ENCODE measurements around the gene JKAMP. TPM values are rescaled to one million over a fixed set of nuclear protein-coding genes. Genes with fewer than 3 reads are reported as not detected.

The JKAMP gene
- total RNA-seq, 1 donor from 2014 or later, result 39.5 TPM

DNA sequence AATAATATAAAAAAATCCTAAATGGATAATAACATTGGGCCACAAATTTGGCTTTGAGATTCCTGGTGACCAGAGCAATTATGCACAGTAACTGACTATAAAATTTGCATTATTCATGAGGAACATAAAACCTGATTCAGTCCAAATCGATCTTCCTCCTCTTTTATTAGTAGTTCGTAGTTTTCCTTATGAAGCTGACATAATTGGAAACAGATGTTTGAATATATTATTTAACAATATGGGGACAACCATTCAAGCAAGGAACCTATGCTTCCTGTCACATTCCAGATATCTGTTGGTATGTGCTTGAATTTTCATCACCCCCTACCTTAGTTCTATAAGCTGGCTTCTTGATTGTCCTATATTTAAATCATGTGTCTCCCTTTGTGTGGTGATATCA, 57.4 kb downstream of the JKAMP start:
- H3K4me3 Mint-ChIP-seq, result no peak overlapping the region
- no peaks in the 10 kb centered on the region for H3K9me3 Mint-ChIP-seq
- H3K36me3 Mint-ChIP-seq, result no peaks in the 10 kb centered on the region
- TF ChIP-seq, protein P1, sequence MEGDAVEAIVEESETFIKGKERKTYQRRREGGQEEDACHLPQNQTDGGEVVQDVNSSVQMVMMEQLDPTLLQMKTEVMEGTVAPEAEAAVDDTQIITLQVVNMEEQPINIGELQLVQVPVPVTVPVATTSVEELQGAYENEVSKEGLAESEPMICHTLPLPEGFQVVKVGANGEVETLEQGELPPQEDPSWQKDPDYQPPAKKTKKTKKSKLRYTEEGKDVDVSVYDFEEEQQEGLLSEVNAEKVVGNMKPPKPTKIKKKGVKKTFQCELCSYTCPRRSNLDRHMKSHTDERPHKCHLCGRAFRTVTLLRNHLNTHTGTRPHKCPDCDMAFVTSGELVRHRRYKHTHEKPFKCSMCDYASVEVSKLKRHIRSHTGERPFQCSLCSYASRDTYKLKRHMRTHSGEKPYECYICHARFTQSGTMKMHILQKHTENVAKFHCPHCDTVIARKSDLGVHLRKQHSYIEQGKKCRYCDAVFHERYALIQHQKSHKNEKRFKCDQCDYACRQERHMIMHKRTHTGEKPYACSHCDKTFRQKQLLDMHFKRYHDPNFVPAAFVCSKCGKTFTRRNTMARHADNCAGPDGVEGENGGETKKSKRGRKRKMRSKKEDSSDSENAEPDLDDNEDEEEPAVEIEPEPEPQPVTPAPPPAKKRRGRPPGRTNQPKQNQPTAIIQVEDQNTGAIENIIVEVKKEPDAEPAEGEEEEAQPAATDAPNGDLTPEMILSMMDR (conservative IDR thresholded peaks at IDR 0.05), result no peak
- no peaks in the 10 kb centered on the region for H3K4me1 Mint-ChIP-seq (ENCODE audit: unreplicated experiment)
- no peak for DNase-seq (ENCODE audit: extremely low spot score, unreplicated experiment)
- no peak overlapping the region for H3K27ac Mint-ChIP-seq
- H3K27me3 Mint-ChIP-seq, result no peaks in the 10 kb centered on the region

GRCh38 chr14:59543873-59544272, 59.6 kb downstream of the JKAMP start:
- Mint-ChIP-seq H3K27me3 (no peaks in the 10 kb centered on the region), H3K27ac (no peak overlapping the region), H3K4me1 (ENCODE audit: unreplicated experiment) (no peaks in the 10 kb centered on the region), H3K9me3 (peaks cover 2% of the 10 kb centered on the region), H3K4me3 (no peak overlapping the region), H3K36me3 (no peaks in the 10 kb centered on the region)
- TF ChIP-seq, protein P1 (conservative IDR thresholded peaks at IDR 0.05), result no peak
- DNase-seq (ENCODE audit: extremely low spot score, unreplicated experiment), result no peak

DNA sequence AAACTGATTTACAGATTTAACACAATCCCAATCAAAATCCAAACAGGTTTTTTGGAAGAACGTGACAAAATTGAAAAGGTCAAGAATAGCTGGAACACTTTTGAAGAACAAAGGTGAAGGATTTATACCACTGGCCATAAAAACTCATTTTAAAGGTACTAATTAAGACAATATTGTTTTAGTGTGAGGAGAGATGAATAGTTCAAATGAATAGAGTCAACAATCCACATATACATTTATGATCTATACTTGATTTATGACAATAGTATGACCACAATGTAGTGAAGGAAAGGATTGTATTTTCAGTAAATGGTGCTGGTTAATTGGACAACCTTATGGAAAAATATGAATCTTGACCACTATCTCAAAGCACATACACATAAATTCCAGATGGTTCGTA, 63.0 kb downstream of the JKAMP start:
- TF ChIP-seq, protein P1 (conservative IDR thresholded peaks at IDR 0.05), result no peak
- no peaks in the 10 kb centered on the region for H3K4me1 Mint-ChIP-seq (ENCODE audit: unreplicated experiment)
- H3K4me3 Mint-ChIP-seq, result no peak overlapping the region
- no peak overlapping the region for H3K27ac Mint-ChIP-seq
- no peaks in the 10 kb centered on the region for H3K27me3 Mint-ChIP-seq
- no peak for DNase-seq (ENCODE audit: extremely low spot score, unreplicated experiment)
- peaks cover 4% of the 10 kb centered on the region for H3K9me3 Mint-ChIP-seq
- no peaks in the 10 kb centered on the region for H3K36me3 Mint-ChIP-seq

Other genes starting within 250 kb of the JKAMP start
- 0.83 and 2.7 TPM in 2 replicates for gene GPR135, start 19.1 kb upstream of the JKAMP start, total RNA-seq (ENCODE audit: low replicate concordance)
- 15.3 and 18.2 TPM in 2 replicates for gene L3HYPDH, start 109 bp upstream of the JKAMP start, total RNA-seq (ENCODE audit: low replicate concordance)
- 0.39 TPM in 1 of 2 replicates, not detected in the other for gene CCDC175, start 92.3 kb downstream of the JKAMP start, total RNA-seq (ENCODE audit: low replicate concordance)

Data from type B pancreatic cell (in vitro differentiated cells).